HG03575 (cell line): ENCODE measurements around the gene SYT7.

ENCODE experiments used
- ATAC-seq: cut with Tn5 transposase; IDR thresholded peaks from one replicate; pipeline ENCODE4 v1.9.1; 2021; ENCODE audit not compliant: unreplicated experiment, insufficient number of reproducible peaks, low FRiP score; ENCODE audit errors: extremely low read depth

Gene SYT7

GRCh38 chr11:61509043-61510029 is 71.5 kb downstream of the SYT7 start:
- no peak for ATAC-seq

- ATAC-seq: no peak
Measured at GRCh38 chr11:61507962-61508861, 72.7 kb downstream of the SYT7 start, which contains the start of gene LRRC10B. Gene LRRC10B, plus strand, starts transcription at chr11:61508749. Its CDS starts 250 bp downstream, at chr11:61508999.

- no peak for ATAC-seq
Measured at GRCh38 chr11:61507012-61507768, 73.7 kb downstream of the SYT7 start.

GRCh38 chr11:61505640-61506155 is 75.2 kb downstream of the SYT7 start:
- no peak for ATAC-seq

GRCh38 chr11:61505106-61505505 is 75.8 kb downstream of the SYT7 start:
- no peak for ATAC-seq

- ATAC-seq: no peak
Measured at GRCh38 chr11:61503135-61503770, 77.6 kb downstream of the SYT7 start.

- no peak for ATAC-seq
Measured at GRCh38 chr11:61502522-61502921, 78.4 kb downstream of the SYT7 start.

GRCh38 chr11:61499816-61500491 is 80.9 kb downstream of the SYT7 start:
- ATAC-seq: no peak

GRCh38 chr11:61498767-61499341 is 82.0 kb downstream of the SYT7 start:
- ATAC-seq: no peak

GRCh38 chr11:61497876-61498275 is 83.0 kb downstream of the SYT7 start:
- ATAC-seq: no peak

GRCh38 chr11:61497473-61497872 is 83.4 kb downstream of the SYT7 start:
- ATAC-seq: no peak

GRCh38 chr11:61496602-61497400 is 84.1 kb downstream of the SYT7 start:
- no peak for ATAC-seq

GRCh38 chr11:61495801-61496601 is 84.9 kb downstream of the SYT7 start:
- ATAC-seq: no peak

GRCh38 chr11:61494381-61494961 is 86.4 kb downstream of the SYT7 start:
- no peak for ATAC-seq

GRCh38 chr11:61491736-61492395 is 89.0 kb downstream of the SYT7 start:
- ATAC-seq: no peak
